Common myeloid progenitor, CD34-positive (primary cell): ENCODE results near the gene TRPM4.
"Not testable (repeated sequence)": the region's sequence is repeated elsewhere in the genome, so short reads cannot be mapped to it uniquely, and the experiment has no call there.

Experiments
- CTCF ChIA-PET: fragments of 350-600 bp; sonication (Branson Sonifier 250); formaldehyde crosslinking; loops from one replicate; lab custom pipeline; 2021; ENCODE audit warnings: antibody characterized with exemption; lab: Charles Lee
- POLR2A ChIA-PET: fragments of 350-600 bp; sonication (Branson Sonifier 250); formaldehyde crosslinking; loops from one replicate; lab custom pipeline; 2021; ENCODE audit warnings: antibody characterized with exemption; lab: Charles Lee
- DNase-seq, 3 donors: peaks; one replicate each; pipeline versions ENCODE4 v3.0.0 to v3.0.0-alpha.2; 2013
- H3K27ac ChIP-seq, 2 experiments: 1 replicate in 1 of 2; 2 replicates in 1 of 2; pipeline ENCODE4 v1.7.0; 2013; ENCODE audit warnings: inconsistent platforms in 2 of 2, low read length in 2 of 2, mild to moderate bottlenecking in 2 of 2, low read depth in 1 of 2, moderate library complexity in 1 of 2; ENCODE audit not compliant: severe bottlenecking in 2 of 2, insufficient read depth in 1 of 2, poor library complexity in 1 of 2
- H3K27me3 ChIP-seq, 5 experiments: replicated peaks in 2 of 5; 1 replicate in 3 of 5; 2 replicates in 2 of 5; pipeline versions ENCODE4 v1.6.1 to v1.7.0; 2013; ENCODE audit warnings: low read length in 4 of 5, mild to moderate bottlenecking in 2 of 5, moderate library complexity in 2 of 5, inconsistent platforms in 1 of 5; ENCODE audit not compliant: insufficient read depth in 5 of 5, control insufficient read depth in 4 of 5
- H3K36me3 ChIP-seq, 4 experiments: 1 replicate in 2 of 4; 2 replicates in 2 of 4; pipeline versions ENCODE4 v1.6.1 to v1.7.0; 2013; ENCODE audit warnings: low read length in 3 of 4, control low read depth in 1 of 4, mild to moderate bottlenecking in 1 of 4; ENCODE audit not compliant: control insufficient read depth in 4 of 4, insufficient read depth in 4 of 4
- H3K4me1 ChIP-seq, 4 experiments: 1 replicate in 3 of 4; 2 replicates in 1 of 4; pipeline versions ENCODE4 v1.6.1 to v1.7.1; 2013; ENCODE audit warnings: low read length in 3 of 4, mild to moderate bottlenecking in 3 of 4, control low read depth in 1 of 4, inconsistent platforms in 1 of 4, moderate library complexity in 1 of 4; ENCODE audit not compliant: control insufficient read depth in 4 of 4, insufficient read depth in 4 of 4; ENCODE audit errors: control extremely low read depth in 1 of 4
- H3K4me3 ChIP-seq, 7 experiments: 1 replicate in 4 of 7; 2 replicates in 3 of 7; pipeline versions ENCODE4 v1.5.1 to v1.7.0; 2013; ENCODE audit warnings: mild to moderate bottlenecking in 7 of 7, low read length in 6 of 7, moderate library complexity in 6 of 7, inconsistent platforms in 2 of 7, low read depth in 2 of 7, control low read depth in 1 of 7; ENCODE audit not compliant: insufficient read depth in 4 of 7, control insufficient read depth in 1 of 7; ENCODE audit errors: extremely low read depth in 1 of 7
- H3K9me3 ChIP-seq, 5 experiments: 1 replicate in 4 of 5; 2 replicates in 1 of 5; pipeline versions ENCODE4 v1.6.1 to v1.7.1; 2013; ENCODE audit warnings: low read length in 4 of 5, mild to moderate bottlenecking in 2 of 5, inconsistent platforms in 1 of 5, low read depth in 1 of 5, moderate library complexity in 1 of 5; ENCODE audit not compliant: control insufficient read depth in 4 of 5, insufficient read depth in 2 of 5; ENCODE audit errors: control extremely low read depth in 1 of 5
- WGBS: methylation state at CpG from one replicate; pipeline ENCODE4 v1.1.5; 2013; ENCODE audit not compliant: insufficient coverage; 5-methylcytosine and 5-hydroxymethylcytosine counted together

TRPM4 gene

DNA sequence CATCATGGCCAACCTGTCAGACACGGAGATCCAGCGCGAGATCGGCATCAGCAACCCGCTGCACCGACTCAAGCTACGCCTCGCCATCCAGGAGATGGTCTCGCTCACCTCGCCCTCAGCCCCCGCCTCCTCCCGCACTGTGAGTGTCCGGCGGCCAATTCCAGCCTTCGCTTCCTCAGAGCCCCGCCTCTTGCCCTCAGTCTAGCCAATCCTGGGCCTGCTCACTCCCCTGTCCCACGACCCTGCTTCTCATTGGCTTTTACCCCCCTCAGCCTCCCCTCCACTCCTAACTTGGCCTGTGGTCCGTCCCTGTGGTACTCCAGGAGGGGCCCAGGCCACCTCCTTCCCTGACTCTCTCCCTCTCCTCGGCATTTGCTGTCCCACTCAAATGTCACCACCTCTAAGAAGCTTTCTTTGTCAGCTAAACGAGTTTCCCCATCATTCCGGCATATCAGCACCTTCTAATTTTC lies 14.7 kb upstream of the TRPM4 start:
- POLR2A ChIA-PET = interaction anchor here (1.0 to 1.5 kb wide), 2 partner anchors 15 to 29 kb away, joined by 3 to 4 read pairs; partner anchors contain the start of gene LIN7B
- CTCF ChIA-PET = interaction anchor here (0.7 kb wide), 1 partner anchor 15 kb away, joined by 4 read pairs; no protein-coding TSS in a partner anchor
- Histone ChIP-seq H3K4me1 (peaks cover 0 to 19% (median 14%) of the 10 kb centered on the region in 4 experiments), H3K4me3 (peak overlapping the region; percentile 23 to 84 (median 60)), H3K9me3 (no peaks in the 10 kb centered on the region), H3K27ac (no peak overlapping the region), H3K36me3 (no peaks in the 10 kb centered on the region), H3K27me3 (peaks cover 0 to 5% (median 0%) of the 10 kb centered on the region in 5 experiments)
- WGBS = 4% methylated on average over 21 of the region's 21 CpGs
- peak; percentile 84 to 88 (median 88) for DNase-seq

DNA sequence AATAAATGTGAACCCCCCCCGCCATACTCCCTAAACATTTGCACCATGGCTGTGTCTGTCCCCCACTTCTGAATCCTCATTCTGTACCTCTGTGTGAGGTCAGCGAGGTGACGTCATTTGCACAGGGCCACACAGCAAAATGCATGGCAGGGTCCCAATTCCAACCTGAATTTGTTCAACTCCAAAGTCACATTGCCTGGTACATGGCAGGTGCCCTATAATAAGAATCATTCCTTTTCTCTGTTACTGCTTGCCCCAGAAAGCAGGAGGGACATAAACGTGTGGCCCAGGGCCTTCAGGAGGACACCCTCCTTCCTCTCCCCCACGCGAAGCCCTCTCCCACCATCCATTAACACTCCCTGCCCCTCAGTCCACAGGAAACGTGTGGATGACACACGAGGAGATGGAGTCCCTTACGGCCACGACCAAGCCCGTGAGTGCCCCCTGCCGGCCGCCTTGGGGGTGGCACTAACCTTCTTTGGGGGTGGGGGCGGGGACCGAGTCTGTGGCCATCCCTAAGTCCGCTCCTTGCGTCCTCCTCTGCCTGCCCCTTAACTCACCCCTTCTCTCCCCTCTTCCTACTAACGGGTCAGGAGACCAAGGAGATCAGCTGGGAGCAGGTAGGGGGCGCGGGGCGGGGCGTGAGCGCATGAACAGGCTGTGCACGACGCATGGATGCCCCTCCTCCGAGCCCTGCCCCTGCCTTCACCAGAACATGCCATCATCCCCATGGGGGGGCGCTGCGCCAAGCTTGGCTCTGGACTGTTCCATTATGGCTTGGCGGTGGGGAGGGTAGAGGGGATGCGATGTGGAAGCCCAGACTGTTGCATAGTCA lies 11.8 kb upstream of the TRPM4 start:
- POLR2A ChIA-PET = no interaction called here
- H3K4me1 ChIP-seq = peaks cover 2 to 43% (median 38%) of the 10 kb centered on the region in 4 experiments

DNA sequence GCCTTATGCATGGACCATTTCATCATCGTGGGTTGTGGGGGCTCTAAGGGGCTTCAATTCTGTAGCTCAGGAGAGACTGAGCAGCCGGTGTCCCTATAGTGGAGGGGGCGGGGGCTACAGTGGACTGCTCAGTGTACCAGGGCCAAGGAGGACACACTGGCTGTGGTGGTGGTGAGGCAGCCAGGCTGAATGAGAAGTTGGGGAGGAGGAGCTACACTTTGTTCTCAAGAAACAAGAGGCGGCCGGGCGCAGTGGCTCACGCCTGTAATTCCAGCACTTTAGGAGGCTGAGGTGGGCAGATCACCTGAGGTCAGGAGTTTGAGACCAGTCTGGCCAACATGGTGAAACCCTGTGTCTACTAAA lies 11.2 kb upstream of the TRPM4 start:
- H3K27me3 ChIP-seq = peaks cover 0 to 21% (median 1%) of the 10 kb centered on the region in 5 experiments
- CTCF ChIA-PET = interaction anchor here (0.7 to 5.4 kb wide), 12 partner anchors 11 to 53 kb away, joined by 3 to 35 read pairs (median 8); partner anchors contain the start of genes LIN7B and PPFIA3
- H3K27ac ChIP-seq, DNase-seq, H3K36me3 ChIP-seq, H3K9me3 ChIP-seq, POLR2A ChIA-PET: not testable (repeated sequence)
- peaks cover 2 to 49% (median 44%) of the 10 kb centered on the region in 4 experiments for H3K4me1 ChIP-seq
- 74% methylated on average over 7 of the region's 7 CpGs for WGBS
- H3K4me3 ChIP-seq = peak overlapping the region in 2 of 7 experiments; percentile 38 to 59

More for the DNA sequence above, 11.8 kb upstream of the TRPM4 start:
- peak; percentile 89 to 95 (median 95) for DNase-seq
- H3K9me3 ChIP-seq = no peaks in the 10 kb centered on the region
- H3K27ac ChIP-seq = no peak overlapping the region
- peak overlapping the region in 3 of 7 experiments; percentile 16 to 59 (median 38) for H3K4me3 ChIP-seq
- 16% methylated on average over 15 of the region's 30 CpGs for WGBS
- no peaks in the 10 kb centered on the region for H3K36me3 ChIP-seq
- CTCF ChIA-PET = interaction anchor here (0.7 to 5.4 kb wide), 14 partner anchors 10 to 62 kb away, joined by 3 to 35 read pairs (median 6); partner anchors contain the start of genes LIN7B and PPFIA3
- H3K27me3 ChIP-seq = peaks cover 0 to 16% (median 1%) of the 10 kb centered on the region in 5 experiments

DNA sequence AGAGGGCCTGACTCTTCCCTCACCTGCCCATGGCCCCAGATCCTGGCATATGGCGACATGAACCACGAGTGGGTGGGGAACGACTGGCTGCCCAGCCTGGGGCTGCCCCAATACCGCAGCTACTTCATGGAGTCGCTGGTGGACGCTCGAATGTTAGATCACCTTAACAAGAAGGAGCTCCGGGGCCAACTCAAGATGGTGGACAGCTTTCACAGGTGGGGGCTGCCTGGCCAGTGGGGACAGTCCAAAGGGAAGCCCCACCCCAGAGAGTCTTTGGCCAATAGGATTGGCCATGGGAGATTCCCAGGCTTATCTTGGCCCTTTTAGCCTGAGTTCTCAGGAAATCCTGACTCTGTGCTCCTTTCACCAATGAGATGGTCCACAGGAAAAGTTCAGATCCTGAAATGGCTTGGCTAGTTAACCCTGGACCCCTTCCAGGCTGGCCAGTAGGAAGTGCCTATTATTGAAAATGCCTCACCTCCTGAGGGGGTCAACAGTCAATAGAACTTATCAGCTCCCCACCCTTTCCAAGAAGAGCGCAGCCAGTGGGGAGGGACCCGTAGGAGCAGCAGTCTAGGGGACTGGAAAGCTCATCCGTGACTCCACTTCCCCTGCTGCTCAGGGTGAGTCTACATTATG lies 9.4 kb upstream of the TRPM4 start:
- DNase-seq = no peak
- peak overlapping the region in 1 of 2 experiments; percentile 61 for H3K27ac ChIP-seq
- no peaks in the 10 kb centered on the region for H3K9me3 ChIP-seq
- CTCF ChIA-PET = interaction anchor here (0.7 to 5.4 kb wide), 10 partner anchors 9 to 74 kb away, joined by 3 to 35 read pairs (median 6); partner anchors contain the start of gene LIN7B
- whole genome bisulfite sequencing = 94% methylated on average over 9 of the region's 11 CpGs
- POLR2A ChIA-PET = interaction anchor here (1.7 kb wide), 1 partner anchor 9 kb away, joined by 4 read pairs; no protein-coding TSS in a partner anchor
- H3K4me1 ChIP-seq = peaks cover 2 to 50% (median 44%) of the 10 kb centered on the region in 4 experiments
- peaks cover 0 to 25% (median 1%) of the 10 kb centered on the region in 5 experiments for H3K27me3 ChIP-seq
- H3K4me3 ChIP-seq = no peak overlapping the region
- no peaks in the 10 kb centered on the region for H3K36me3 ChIP-seq

DNA sequence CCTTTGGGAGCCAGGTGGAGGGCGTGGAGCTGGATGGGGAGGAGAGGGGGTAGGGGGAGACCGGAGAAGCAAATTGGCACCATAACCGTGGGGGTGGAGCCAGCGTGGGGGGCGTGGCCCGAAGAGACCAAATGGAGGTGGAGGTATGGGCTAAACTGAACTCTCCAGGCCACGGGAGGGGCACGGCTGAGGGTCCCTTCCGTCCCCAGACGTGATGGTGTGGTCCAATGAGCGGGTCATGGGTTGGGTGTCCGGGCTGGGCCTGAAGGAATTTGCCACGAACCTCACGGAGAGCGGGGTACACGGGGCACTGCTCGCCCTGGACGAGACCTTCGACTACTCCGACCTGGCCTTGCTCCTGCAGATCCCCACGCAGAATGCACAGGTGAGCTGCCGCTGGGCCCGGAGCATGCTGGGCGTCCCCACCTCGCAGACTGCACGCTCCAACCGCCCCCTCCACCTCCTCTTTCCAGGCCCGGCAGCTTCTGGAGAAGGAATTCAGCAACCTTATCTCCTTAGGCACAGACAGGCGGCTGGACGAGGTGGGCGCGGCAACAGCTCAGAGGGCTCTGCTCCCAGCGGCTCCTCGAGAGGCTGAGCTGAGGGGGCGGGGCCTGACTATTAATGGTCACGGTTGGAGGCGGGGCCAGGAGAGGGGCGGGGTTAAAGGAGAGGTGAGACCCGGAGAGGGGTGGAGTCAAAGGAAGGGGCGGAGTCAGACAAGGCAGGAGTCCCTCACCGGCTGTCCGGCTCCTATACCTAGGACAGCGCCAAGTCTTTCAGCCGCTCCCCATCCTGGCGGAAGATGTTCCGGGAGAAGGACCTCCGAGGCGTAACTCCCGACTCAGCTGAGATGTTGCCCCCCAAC lies 8.6 kb upstream of the TRPM4 start:
- Histone ChIP-seq H3K27ac (peak overlapping the region in 1 of 2 experiments; percentile 61), H3K4me1 (peaks cover 2 to 50% (median 44%) of the 10 kb centered on the region in 4 experiments), H3K9me3 (no peaks in the 10 kb centered on the region), H3K27me3 (peaks cover 0 to 25% (median 1%) of the 10 kb centered on the region in 5 experiments), H3K36me3 (no peaks in the 10 kb centered on the region), H3K4me3 (peak overlapping the region; percentile 45 to 77 (median 73))
- POLR2A ChIA-PET = interaction anchor here (0.6 to 3.0 kb wide), 3 partner anchors 10 to 978 kb away, joined by 3 to 13 read pairs (median 4); partner anchors contain the start of gene LIN7B
- WGBS = 5% methylated on average over 43 of the region's 49 CpGs
- CTCF ChIA-PET = interaction anchor here (0.6 to 5.4 kb wide), 12 partner anchors 10 to 75 kb away, joined by 3 to 35 read pairs (median 4); no protein-coding TSS in a partner anchor
- DNase-seq = peak; percentile 88 to 93 (median 91)

DNA sequence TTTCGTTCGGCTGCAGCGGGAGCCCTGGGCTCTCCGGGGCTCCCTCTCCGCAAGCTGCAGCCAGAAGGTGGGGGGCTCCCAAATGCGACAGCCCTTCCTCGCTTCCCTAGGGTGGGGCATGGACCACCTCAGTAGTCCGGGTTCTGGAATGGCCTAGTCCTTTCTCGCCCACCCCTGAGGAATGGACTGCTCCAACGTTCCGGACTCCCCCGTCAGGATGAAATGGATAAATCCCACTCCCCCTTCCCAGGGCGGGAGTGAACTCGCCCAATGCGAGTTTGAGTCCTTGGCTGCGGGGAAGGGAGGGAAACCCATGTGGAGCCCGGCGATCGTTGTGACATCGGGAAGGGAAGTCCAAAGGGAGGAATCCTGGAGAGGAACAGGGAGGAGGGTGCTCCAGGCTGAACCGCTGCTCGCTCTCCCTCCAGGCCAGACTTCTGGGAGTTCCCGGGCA lies 7.9 kb upstream of the TRPM4 start:
- Histone ChIP-seq H3K36me3 (no peaks in the 10 kb centered on the region), H3K27me3 (peaks cover 0 to 25% (median 1%) of the 10 kb centered on the region in 5 experiments), H3K27ac (peak overlapping the region in 1 of 2 experiments; percentile 55), H3K4me1 (peaks cover 2 to 50% (median 44%) of the 10 kb centered on the region in 4 experiments), H3K4me3 (peak overlapping the region; percentile 45 to 77 (median 73)), H3K9me3 (no peaks in the 10 kb centered on the region)
- ChIA-PET CTCF (interaction anchor here (0.6 to 5.4 kb wide), 9 partner anchors 11 to 52 kb away, joined by 3 to 35 read pairs (median 5); no protein-coding TSS in a partner anchor), POLR2A (interaction anchor here (1.7 to 3.0 kb wide), 2 partner anchors 10 to 36 kb away, joined by 4 to 13 read pairs; partner anchors contain the start of gene LIN7B)
- DNase-seq = peak; percentile 60 to 79 (median 74)
- WGBS = 1% methylated on average over 23 of the region's 23 CpGs
